IMR-90 (cell line): Measurements from ENCODE around the gene FUT8. TPM values are rescaled to one million over a fixed set of nuclear protein-coding genes. Genes with fewer than 3 reads are reported as not detected.

Experiments used
- ATAC-seq: fragments of 200-7000 bp; cut with Tn5 transposase; 2 replicates; pipeline ENCODE4 v1.9.1; 2020; ENCODE audit warnings: low read depth, mild to moderate bottlenecking, moderate library complexity
- BruUV-seq: library from RNA; stranded (reverse); fragments of 400-500 nt; replicated peaks from 2 replicates; lab custom pipeline; 2021; lab: Mats Ljungman, UMichigan
- CTCF ChIA-PET: fragments of 300-600 bp; formaldehyde crosslinking; extraction: SDS; loops from one replicate; lab custom pipeline; 2021; ENCODE audit warnings: antibody characterized with exemption; lab: Yijun Ruan, JAX
- POLR2A ChIA-PET: fragments of 300-600 bp; sonication (Branson Sonifier 250); formaldehyde crosslinking; loops from one replicate; lab custom pipeline; 2022; ENCODE audit warnings: antibody characterized with exemption; ENCODE audit not compliant: unreplicated experiment; lab: Charles Lee
- DNase-seq: peaks from one replicate; pipeline ENCODE4 v3.0.0; 2013
- H2AFZ ChIP-seq: replicated peaks from 2 replicates; pipeline ENCODE3; 2013; ENCODE audit warnings: low read length, mild to moderate bottlenecking; ENCODE audit not compliant: poor library complexity
- H2AK5ac ChIP-seq: 2 replicates; pipeline ENCODE4 v1.6.1; 2013; ENCODE audit warnings: low read depth, low read length, inconsistent platforms
- H2AK9ac ChIP-seq: replicated peaks from 2 replicates; pipeline ENCODE3; 2013; ENCODE audit warnings: mild to moderate bottlenecking, low read depth, low read length, moderate library complexity; ENCODE audit not compliant: poor library complexity
- H2BK120ac ChIP-seq: 2 replicates; pipeline ENCODE4 v1.6.1; 2013; ENCODE audit warnings: low read depth, low read length, inconsistent platforms
- H2BK15ac ChIP-seq: 3 replicates; pipeline ENCODE4 v1.6.1; 2013; ENCODE audit warnings: low read depth, low read length, inconsistent platforms
- H2BK20ac ChIP-seq: 2 replicates; pipeline ENCODE4 v1.6.1; 2013; ENCODE audit warnings: low read depth, mild to moderate bottlenecking, inconsistent platforms, low read length, moderate library complexity
- H2BK5ac ChIP-seq: 2 replicates; pipeline ENCODE4 v1.6.1; 2013; ENCODE audit warnings: mild to moderate bottlenecking, low read depth, low read length, inconsistent platforms; ENCODE audit not compliant: poor library complexity, severe bottlenecking
- H3K14ac ChIP-seq: replicated peaks from 2 replicates; pipeline ENCODE4 v1.6.1; 2013; ENCODE audit warnings: low read depth, low read length, inconsistent platforms
- H3K18ac ChIP-seq: 2 replicates; pipeline ENCODE4 v1.6.1; 2013; ENCODE audit warnings: low read depth, low read length, control low read depth
- H3K23ac ChIP-seq: 2 replicates; pipeline ENCODE4 v1.6.1; 2013; ENCODE audit warnings: low read depth, low read length, inconsistent platforms
- H3K27ac ChIP-seq: 2 replicates; pipeline ENCODE4 v1.5.1; 2013; ENCODE audit warnings: mild to moderate bottlenecking, control low read depth, low read length; ENCODE audit not compliant: insufficient read depth
- H3K27me3 ChIP-seq: 2 replicates; pipeline ENCODE4 v1.6.1; 2013; ENCODE audit warnings: low read length; ENCODE audit not compliant: control insufficient read depth, insufficient read depth
- H3K36me3 ChIP-seq: 2 replicates; pipeline ENCODE4 v1.6.1; 2013; ENCODE audit warnings: low read length, mixed read lengths; ENCODE audit not compliant: control insufficient read depth, insufficient read depth
- H3K4ac ChIP-seq: 2 replicates; pipeline ENCODE4 v1.6.1; 2013; ENCODE audit warnings: low read depth, low read length, inconsistent platforms
- H3K4me1 ChIP-seq: 2 replicates; pipeline ENCODE4 v1.6.1; 2013; ENCODE audit warnings: low read length, mixed read lengths; ENCODE audit not compliant: control insufficient read depth, insufficient read depth
- H3K4me2 ChIP-seq: 2 replicates; pipeline ENCODE4 v1.6.1; 2013; ENCODE audit warnings: low read depth, mild to moderate bottlenecking, control low read depth, low read length, moderate library complexity
- H3K4me3 ChIP-seq: 2 replicates; pipeline ENCODE4 v1.5.1; 2013; ENCODE audit warnings: low read depth, mild to moderate bottlenecking, control low read depth, low read length, moderate library complexity; ENCODE audit not compliant: insufficient read depth
- H3K56ac ChIP-seq: 2 replicates; pipeline ENCODE4 v1.6.1; 2013; ENCODE audit warnings: low read length, inconsistent platforms; ENCODE audit not compliant: insufficient read depth; ENCODE audit errors: extremely low read depth
- H3K79me1 ChIP-seq, 2 experiments: 2 replicates each; pipeline ENCODE4 v1.6.1; 2013; ENCODE audit warnings: low read length in 2 of 2, inconsistent platforms in 1 of 2, low read depth in 1 of 2
- H3K9ac ChIP-seq: 2 replicates; pipeline ENCODE4 v1.6.1; 2013; ENCODE audit warnings: low read depth, low read length, control low read depth
- H3K9me1 ChIP-seq: 2 replicates; pipeline ENCODE4 v1.6.1; 2013; ENCODE audit warnings: low read length, inconsistent platforms; ENCODE audit not compliant: insufficient read depth
- H3K9me3 ChIP-seq: 2 replicates; pipeline ENCODE4 v1.6.1; 2013; ENCODE audit warnings: low read length; ENCODE audit not compliant: control insufficient read depth, insufficient read depth
- H4K20me1 ChIP-seq: 2 replicates; pipeline ENCODE4 v1.6.1; 2013; ENCODE audit warnings: low read length, inconsistent platforms; ENCODE audit not compliant: insufficient read depth
- H4K5ac ChIP-seq: 2 replicates; pipeline ENCODE4 v1.6.1; 2013; ENCODE audit warnings: mild to moderate bottlenecking, low read depth, low read length, control low read depth
- H4K8ac ChIP-seq, 2 experiments: 2 replicates each; pipeline ENCODE4 v1.6.1; 2013; ENCODE audit warnings: low read depth in 2 of 2, low read length in 2 of 2, control low read depth in 1 of 2, inconsistent platforms in 1 of 2
- H4K91ac ChIP-seq: 2 replicates; pipeline ENCODE4 v1.6.1; 2013; ENCODE audit warnings: low read depth, low read length, inconsistent platforms; ENCODE audit not compliant: insufficient read depth
- BHLHE40 ChIP-seq: fragments of 150-350 bp; IDR thresholded peaks from 2 replicates; pipeline ENCODE4 v1.6.1; 2016; ENCODE audit warnings: mild to moderate bottlenecking, low read depth, low read length
- CEBPB ChIP-seq: IDR thresholded peaks from 2 replicates; pipeline ENCODE4 v1.6.1; 2012; ENCODE audit warnings: low read depth, low read length, improper control_type of control experiment
- CHD1 ChIP-seq: IDR thresholded peaks from 2 replicates; pipeline ENCODE4 v1.6.1; 2012; ENCODE audit warnings: low read depth, low read length, improper control_type of control experiment
- FOS ChIP-seq: fragments of 150-350 bp; IDR thresholded peaks from 2 replicates; pipeline ENCODE4 v1.6.1; 2016; ENCODE audit warnings: low read depth, low read length
- MAFK ChIP-seq: IDR thresholded peaks from 2 replicates; pipeline ENCODE4 v1.6.1; 2012; ENCODE audit warnings: low read depth, low read length, improper control_type of control experiment
- MXI1 ChIP-seq: IDR thresholded peaks from 2 replicates; pipeline ENCODE4 v1.6.1; 2012; ENCODE audit warnings: low read depth, mild to moderate bottlenecking, low read length, moderate library complexity, borderline replicate concordance
- NFE2L2 ChIP-seq: fragments of 150-350 bp; IDR thresholded peaks from 2 replicates; pipeline ENCODE4 v1.6.1; 2016; ENCODE audit warnings: low read depth, mild to moderate bottlenecking, low read length
- POLR2A ChIP-seq: IDR thresholded peaks from 2 replicates; pipeline ENCODE4 v1.6.1; 2012; ENCODE audit warnings: mild to moderate bottlenecking, low read depth, low read length
- RAD21 ChIP-seq: IDR thresholded peaks from 2 replicates; pipeline ENCODE4 v1.6.1; 2012; ENCODE audit warnings: low read length, improper control_type of control experiment
- RFX5 ChIP-seq: IDR thresholded peaks from 2 replicates; pipeline ENCODE4 v1.8.0; 2012; ENCODE audit warnings: low read depth, mild to moderate bottlenecking, low read length, moderate library complexity
- USF2 ChIP-seq: fragments of 150-350 bp; IDR thresholded peaks from 2 replicates; pipeline ENCODE4 v1.6.1; 2017; ENCODE audit warnings: mild to moderate bottlenecking, antibody characterized with exemption, low read length, low read depth
- WGBS, 2 experiments: methylation state at CpG; one replicate each; pipeline versions ENCODE4 v1.1.5 to v1.1.7; 2013; ENCODE audit warnings: missing lambda C conversion rate in 2 of 2; ENCODE audit not compliant: insufficient read length in 1 of 2; ENCODE audit errors: extremely low coverage in 2 of 2; 5-methylcytosine and 5-hydroxymethylcytosine counted together
- dilution Hi-C: fragments of 300-500 bp; cut with HindIII; formaldehyde crosslinking; loops from one replicate; pipeline ENCODE4 v1.14.3; 2018; ENCODE audit warnings: low sequenced_read_pairs; ENCODE audit not compliant: unreplicated experiment
- in situ Hi-C: fragments of 300-500 bp; cut with MboI; formaldehyde crosslinking; loops from 3 replicates; pipeline ENCODE4 v1.14.3; 2019; ENCODE audit warnings: low sequenced_read_pairs, inconsistent platforms, mixed read lengths
- intact Hi-C: fragments of 100-400 bp; cut with micrococcal nuclease; formaldehyde crosslinking; loops from 2 replicates; pipeline ENCODE4 v1.10.0; 2022
- polyA plus RNA-seq, 3 experiments: library from polyadenylated mRNA; depleted of rRNA; stranded (reverse); fragments of >200 nt; gene quantifications; 2 replicates each; pipeline ENCODE4 v1.2.3, GENCODE V29; 2012; ENCODE audit warnings: low replicate concordance in 1 of 3
- total RNA-seq: library from RNA; depleted of rRNA; stranded (reverse); fragments of >200 nt; gene quantifications from 2 replicates; pipeline ENCODE4 v1.2.3, GENCODE V29; 2012
- TF ChIP-seq, protein P1 (sequence below): conservative IDR thresholded peaks from 2 replicates; pipeline ENCODE4 v1.5.1; 2012; ENCODE audit warnings: mild to moderate bottlenecking, low read depth, low read length, improper control_type of control experiment

FUT8 gene
- total and polyA plus RNA-seq, 2 of the 4 experiments (the other 2 are of a cell fraction) = 15.6 to 72.9 TPM

- no peak for ATAC-seq
- Histone ChIP-seq H2BK20ac (no peak overlapping the region), H2BK120ac (no peak overlapping the region), H3K4ac (no peak overlapping the region), H3K56ac (no peak overlapping the region), H3K4me2 (no peak overlapping the region), H3K23ac (no peak overlapping the region), H4K20me1 (no peaks in the 10 kb centered on the region), H2BK5ac (no peak overlapping the region), H4K8ac (no peak overlapping the region), H2BK15ac (no peak overlapping the region), H3K79me1 (peaks cover 5 to 10% of the 10 kb centered on the region in 2 experiments; a peak in 3 of 4 replicates), H3K18ac (no peak overlapping the region), H3K9me3 (no peaks in the 10 kb centered on the region), H2AFZ (no peak overlapping the region), H2AK5ac (no peak overlapping the region), H3K9ac (no peak overlapping the region), H3K27ac (no peak overlapping the region), H3K9me1 (no peaks in the 10 kb centered on the region), H2AK9ac (no peak overlapping the region), H4K91ac (no peak overlapping the region), H3K36me3 (no peaks in the 10 kb centered on the region), H4K5ac (no peak overlapping the region), H3K27me3 (no peaks in the 10 kb centered on the region), H3K14ac (no peak overlapping the region), H3K4me3 (no peak overlapping the region), H3K4me1 (no peaks in the 10 kb centered on the region)
- TF ChIP-seq USF2 (no peak), FOS (no peak), POLR2A (no peak), CHD1 (no peak), MAFK (no peak), RAD21 (no peak), BHLHE40 (no peak), CEBPB (no peak), NFE2L2 (no peak), RFX5 (no peak), MXI1 (no peak)
- TF ChIP-seq, protein P1, sequence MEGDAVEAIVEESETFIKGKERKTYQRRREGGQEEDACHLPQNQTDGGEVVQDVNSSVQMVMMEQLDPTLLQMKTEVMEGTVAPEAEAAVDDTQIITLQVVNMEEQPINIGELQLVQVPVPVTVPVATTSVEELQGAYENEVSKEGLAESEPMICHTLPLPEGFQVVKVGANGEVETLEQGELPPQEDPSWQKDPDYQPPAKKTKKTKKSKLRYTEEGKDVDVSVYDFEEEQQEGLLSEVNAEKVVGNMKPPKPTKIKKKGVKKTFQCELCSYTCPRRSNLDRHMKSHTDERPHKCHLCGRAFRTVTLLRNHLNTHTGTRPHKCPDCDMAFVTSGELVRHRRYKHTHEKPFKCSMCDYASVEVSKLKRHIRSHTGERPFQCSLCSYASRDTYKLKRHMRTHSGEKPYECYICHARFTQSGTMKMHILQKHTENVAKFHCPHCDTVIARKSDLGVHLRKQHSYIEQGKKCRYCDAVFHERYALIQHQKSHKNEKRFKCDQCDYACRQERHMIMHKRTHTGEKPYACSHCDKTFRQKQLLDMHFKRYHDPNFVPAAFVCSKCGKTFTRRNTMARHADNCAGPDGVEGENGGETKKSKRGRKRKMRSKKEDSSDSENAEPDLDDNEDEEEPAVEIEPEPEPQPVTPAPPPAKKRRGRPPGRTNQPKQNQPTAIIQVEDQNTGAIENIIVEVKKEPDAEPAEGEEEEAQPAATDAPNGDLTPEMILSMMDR = no peak
- DNase-seq = no peak
- intact Hi-C loops (no loop called here), in situ Hi-C loops (no loop called here), dilution Hi-C loops (no loop called here)
- BruUV-seq = no TSS peak
- ChIA-PET POLR2A (no interaction called here), CTCF (interaction anchor here (2.1 kb wide), 1 partner anchor 9 kb away, joined by 5 read pairs; no protein-coding TSS in a partner anchor)
- no CpG with 5 or more reads among the region's 4 CpGs for WGBS, 2 experiments
These were observed 75.4 kb downstream of the FUT8 start for GRCh38 chr14:65487783-65488494.
